Transverse colon (tissue), 4 donors: Measurements from ENCODE around the gene YPEL2.

ENCODE experiments used
- CTCF ChIP-seq, 5 experiments: fragments of 200-600 bp in 3 of 5; fragments of 450-650 bp in 2 of 5; sonication (generic) in 3 of 5; IDR thresholded peaks; 1 replicate in 2 of 5; 2 replicates in 3 of 5; pipeline ENCODE4 v1.5.1; 2016 to 2017; ENCODE audit warnings: antibody characterized with exemption in 5 of 5, inconsistent platforms in 3 of 5, mild to moderate bottlenecking in 2 of 5, moderate library complexity in 1 of 5
- EP300 ChIP-seq: sonication (generic); formaldehyde crosslinking; IDR thresholded peaks from one replicate; pipeline ENCODE4 v1.6.1; 2017; ENCODE audit warnings: antibody characterized with exemption, low read depth
- POLR2A ChIP-seq: fragments of 450-650 bp; IDR thresholded peaks from one replicate; pipeline ENCODE4 v1.6.1; 2016; ENCODE audit warnings: antibody characterized with exemption, mild to moderate bottlenecking, moderate library complexity
- POLR2AphosphoS5 ChIP-seq, 3 donors: sonication (generic); formaldehyde crosslinking; IDR thresholded peaks; one replicate each; pipeline ENCODE4 v1.6.1; 2016; ENCODE audit warnings: antibody characterized with exemption in 3 of 3

- TF ChIP-seq EP300 (no peak), CTCF (IDR thresholded peaks at IDR 0.05) (no peak), POLR2AphosphoS5 (IDR thresholded peaks at IDR 0.05) (no peak), POLR2A (no peak)
These were observed 69.4 kb downstream of the YPEL2 start for GRCh38 chr17:59400858-59401257.
